A673 (cell line): Measurements from ENCODE around the gene TXN.

Experiments
- CTCF ChIP-seq: fragments of 300-800, 200-600 bp; sonication (generic); conservative IDR thresholded peaks from 2 replicates; pipeline ENCODE4 v1.5.1; 2017; ENCODE audit warnings: low read depth, mild to moderate bottlenecking, antibody characterized with exemption, low read length, moderate library complexity, mixed read lengths
- EZH2 ChIP-seq: fragments of 200-600 bp; sonication (generic); IDR thresholded peaks from 2 replicates; pipeline ENCODE4 v1.6.1; 2017; ENCODE audit warnings: borderline replicate concordance, low read depth, mild to moderate bottlenecking, mixed read lengths, antibody characterized with exemption, low read length; ENCODE audit not compliant: poor library complexity, severe bottlenecking

DNA sequence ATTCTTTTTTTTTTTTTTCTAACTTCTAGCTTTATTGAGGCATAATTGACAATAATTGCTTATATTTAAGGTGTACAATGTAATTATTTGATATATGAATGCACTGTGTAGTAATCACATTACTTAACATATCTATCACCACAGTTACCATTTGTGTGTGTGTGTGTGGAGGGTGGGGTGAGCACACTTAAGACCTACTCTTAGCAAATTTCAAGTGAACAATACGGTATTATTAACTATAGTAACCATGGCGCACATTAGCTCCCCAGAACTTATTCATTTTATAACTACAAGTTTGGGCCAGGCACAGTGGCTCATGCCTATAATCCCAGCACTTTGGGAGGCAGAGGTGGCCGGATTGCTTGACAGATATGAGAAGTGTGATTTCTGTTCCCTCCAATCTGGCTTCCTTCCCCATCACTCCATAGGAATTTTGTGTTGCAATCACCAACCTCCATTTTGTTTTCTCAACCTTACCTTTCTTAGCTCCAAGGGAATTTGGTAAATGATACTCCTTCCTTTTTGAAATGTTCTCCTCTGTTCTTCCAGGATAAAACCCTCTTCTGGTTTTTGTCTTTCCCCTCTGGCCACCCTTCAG is 14.9 kb downstream of the TXN start:
- TF ChIP-seq CTCF (no peak), EZH2 (no peak)
